ENCODE measurements around the gene DPY19L1.
"Not testable (repeated sequence)": the region's sequence is repeated elsewhere in the genome, so short reads cannot be mapped to it uniquely, and the experiment has no call there.

The DPY19L1 gene

GRCh38 chr7:34912236-34912635, 125.0 kb downstream of the DPY19L1 start:
- DNase-seq = no peak

- not testable (repeated sequence) for DNase-seq
Measured at GRCh38 chr7:34906266-34906850, 130.9 kb downstream of the DPY19L1 start.

GRCh38 chr7:34904987-34905386, 132.3 kb downstream of the DPY19L1 start:
- no peak for DNase-seq

- not testable (repeated sequence) for DNase-seq
Measured at GRCh38 chr7:34903921-34904320, 133.4 kb downstream of the DPY19L1 start.

- DNase-seq = no peak
Measured at GRCh38 chr7:34902182-34902581, 135.1 kb downstream of the DPY19L1 start.

GRCh38 chr7:34900891-34901513, 136.3 kb downstream of the DPY19L1 start:
- no peak for DNase-seq

GRCh38 chr7:34895202-34895601, 142.1 kb downstream of the DPY19L1 start:
- DNase-seq = no peak

- no peak for DNase-seq
Measured at GRCh38 chr7:34889951-34890350, 147.3 kb downstream of the DPY19L1 start.

GRCh38 chr7:34886856-34887255, 150.4 kb downstream of the DPY19L1 start:
- DNase-seq = no peak

GRCh38 chr7:34883855-34884254, 153.4 kb downstream of the DPY19L1 start:
- not testable (repeated sequence) for DNase-seq

- no peak for DNase-seq
Measured at GRCh38 chr7:34879871-34880270, 157.4 kb downstream of the DPY19L1 start.

GRCh38 chr7:34878944-34879735, 158.1 kb downstream of the DPY19L1 start:
- not testable (repeated sequence) for DNase-seq

All from NCI-H2171 (cell line).